GM10847 (cell line): ENCODE measurements around the gene ARHGEF16.

Experiments used
- POLR2A ChIP-seq: IDR thresholded peaks from 2 replicates; pipeline ENCODE4 v1.6.1; 2011; ENCODE audit not compliant: insufficient read length; ENCODE audit errors: extremely low read depth

ARHGEF16 gene

DNA sequence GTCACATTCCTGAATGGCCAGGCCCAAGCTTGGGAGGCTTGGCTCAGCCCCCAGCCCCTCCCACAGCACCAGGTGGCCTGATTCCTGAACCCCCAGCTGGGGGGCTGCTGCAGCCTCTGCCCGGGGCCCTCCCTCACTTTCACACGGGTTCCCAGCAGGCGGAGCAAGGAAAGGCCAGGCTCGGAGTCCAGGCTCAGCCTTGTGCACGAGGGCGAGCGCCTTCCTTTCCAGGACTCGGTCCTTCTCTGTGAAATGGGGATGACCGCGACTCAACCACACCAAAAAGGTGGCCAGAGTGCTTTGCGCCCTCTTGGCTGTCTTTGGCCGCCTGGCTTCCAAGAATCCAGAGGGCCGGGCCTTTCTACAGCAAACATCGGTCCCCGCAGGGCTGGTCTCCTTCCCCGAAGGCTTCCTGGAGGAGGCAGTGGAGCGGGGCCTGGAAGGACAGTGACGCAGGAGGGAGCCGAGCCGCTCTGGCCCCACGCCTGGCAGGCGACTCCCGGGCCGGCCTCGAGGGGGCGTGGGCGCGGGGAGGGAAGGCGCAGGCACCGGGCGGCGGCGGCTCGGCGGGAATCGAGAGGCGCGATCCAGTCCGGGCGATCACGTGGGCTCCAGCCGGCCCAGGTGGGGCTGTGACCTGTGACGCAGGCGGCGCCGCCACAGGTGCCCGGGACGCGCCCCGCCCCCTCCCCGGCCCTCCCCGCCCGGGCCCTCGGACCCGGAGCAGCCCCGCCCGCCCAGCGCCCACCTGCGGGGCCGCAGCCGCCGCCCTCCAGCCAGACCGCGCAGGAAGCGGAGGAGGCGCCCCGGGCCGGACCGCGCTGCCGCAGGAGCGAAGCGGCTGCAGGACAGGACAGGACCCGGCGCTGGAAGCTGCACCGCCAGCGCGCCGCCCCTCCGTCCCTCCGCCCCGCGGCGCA lies at the start of gene ARHGEF16:
Gene ARHGEF16, plus strand, starts transcription at position 775 of the 920 bp plus-strand sequence. CDS start 8,420 bp downstream, outside the sequence.
- TF ChIP-seq POLR2A = no peak

DNA sequence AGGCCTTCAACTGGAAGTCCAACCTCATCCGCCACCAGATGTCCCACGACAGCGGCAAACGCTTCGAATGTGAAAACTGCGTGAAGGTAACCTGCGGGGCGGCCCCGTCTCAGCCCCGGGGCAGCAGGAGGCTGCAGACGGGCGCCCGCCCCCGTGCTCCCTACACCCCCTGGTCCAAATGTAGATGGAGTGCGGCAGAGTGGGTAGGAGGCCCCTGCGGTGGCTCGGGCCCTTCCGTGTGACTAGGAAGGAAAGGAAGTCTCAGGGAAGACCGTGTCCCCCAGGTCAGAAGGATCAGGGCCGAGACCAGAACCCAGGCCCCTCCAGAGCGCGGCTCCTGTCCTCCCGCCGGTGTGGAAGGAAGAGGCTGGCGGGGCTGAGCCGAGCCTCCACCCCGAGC lies 49.7 kb upstream of the ARHGEF16 start:
- TF ChIP-seq POLR2A = no peak

- no peak for TF ChIP-seq POLR2A
Observed at GRCh38 chr1:3405491-3405890, 49.0 kb upstream of the ARHGEF16 start.

- TF ChIP-seq POLR2A = no peak
Observed at GRCh38 chr1:3405974-3406867, 48.2 kb upstream of the ARHGEF16 start.

DNA sequence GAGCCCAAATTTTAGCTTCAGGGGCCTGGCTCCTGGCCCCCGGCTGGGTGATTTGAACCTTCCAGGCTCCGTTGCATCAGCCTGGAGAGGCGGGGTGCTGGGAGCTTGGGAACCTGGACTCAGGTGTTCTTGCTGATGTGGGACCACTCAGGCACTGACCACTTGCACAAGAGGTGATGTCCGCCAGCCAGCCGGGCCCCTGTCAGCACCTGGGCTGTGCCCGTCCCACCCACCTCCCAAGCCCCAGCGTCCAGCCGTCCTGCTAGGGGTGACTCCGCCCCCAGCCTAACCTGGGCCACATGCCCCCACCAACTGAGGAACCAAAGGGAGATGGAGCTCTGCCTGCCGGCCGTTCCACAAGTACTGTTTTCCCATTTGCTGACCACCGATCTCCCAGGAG lies 47.4 kb upstream of the ARHGEF16 start:
- no peak for TF ChIP-seq POLR2A

GRCh38 chr1:3408751-3409266 lies 45.7 kb upstream of the ARHGEF16 start:
- TF ChIP-seq POLR2A = no peak

DNA sequence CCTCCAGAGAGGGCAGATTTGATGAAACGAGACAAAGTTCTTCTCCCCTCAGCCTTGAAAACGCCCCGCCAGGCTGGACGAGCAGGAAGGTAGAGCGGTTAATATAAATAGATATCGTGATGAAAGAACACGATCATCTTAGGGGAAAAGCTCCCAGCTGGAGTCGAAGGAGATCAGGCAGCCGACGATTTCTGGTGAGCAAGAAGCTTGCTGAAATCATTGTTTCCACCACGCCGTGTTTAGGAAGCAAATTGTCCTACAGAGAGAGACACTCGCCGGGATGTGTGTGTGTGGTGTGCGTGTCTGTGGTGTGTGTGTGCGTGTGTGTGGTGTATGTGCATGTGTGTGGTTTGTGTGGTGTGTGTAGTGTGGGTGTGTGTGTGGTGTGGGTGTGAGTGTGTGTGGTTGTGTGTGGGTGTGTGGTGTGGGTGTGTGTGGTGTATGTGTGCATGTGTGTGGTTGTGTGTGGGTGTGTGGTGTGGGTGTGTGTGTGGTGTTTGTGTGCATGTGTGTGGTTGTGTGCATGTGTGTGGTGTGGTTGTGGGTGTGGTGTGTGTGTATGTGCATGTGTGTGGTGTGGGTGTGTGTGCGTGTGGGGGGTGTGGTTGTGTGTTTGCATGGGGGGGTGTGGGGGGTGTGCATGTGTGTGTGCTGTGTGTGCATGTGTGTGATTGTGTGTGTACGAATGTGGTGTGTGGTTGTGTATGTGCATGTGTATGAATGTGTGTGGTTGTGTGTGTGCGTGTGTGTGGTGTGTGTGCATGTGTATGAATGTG lies 44.9 kb upstream of the ARHGEF16 start:
- TF ChIP-seq POLR2A = no peak

DNA sequence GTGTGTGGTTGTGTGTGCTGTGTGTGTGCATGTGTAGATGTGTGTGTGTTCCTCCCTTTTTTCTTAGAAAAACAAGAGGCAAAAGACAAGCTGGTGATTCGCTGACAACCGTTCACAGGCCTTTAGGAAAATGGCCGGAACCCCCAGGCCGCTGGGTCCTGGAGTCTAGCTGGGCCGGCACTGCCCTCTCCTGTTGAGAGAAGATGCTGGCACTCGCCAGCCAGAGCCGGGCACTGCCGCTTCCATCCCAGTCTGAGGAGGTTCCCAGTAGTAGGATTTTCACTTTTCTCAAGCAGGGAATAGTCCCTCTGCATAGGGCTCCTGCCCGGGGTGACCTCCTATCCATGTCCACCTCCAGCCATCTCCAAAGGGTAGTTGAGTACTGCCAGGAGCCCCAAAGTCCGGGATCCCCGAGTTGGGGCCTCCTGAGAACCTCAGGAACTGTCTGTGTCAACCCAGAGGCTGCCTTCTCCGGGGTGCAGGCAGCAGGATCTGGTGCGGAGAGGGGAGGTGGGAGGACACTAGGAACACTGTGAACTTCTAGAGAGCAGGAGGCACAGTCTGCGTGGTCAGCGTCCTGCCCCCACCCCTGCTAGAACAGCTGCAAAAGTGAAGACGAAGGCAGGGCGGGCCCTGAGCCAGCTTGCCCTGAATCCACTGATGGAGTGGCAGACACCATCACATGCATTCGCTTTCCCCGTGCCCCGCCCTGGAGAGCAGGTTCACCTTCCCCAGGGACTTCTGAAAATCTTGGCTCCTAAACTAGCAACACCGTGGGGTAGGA lies 44.1 kb upstream of the ARHGEF16 start:
- no peak for TF ChIP-seq POLR2A

- TF ChIP-seq POLR2A = no peak
Observed at GRCh38 chr1:3411806-3412205, 42.7 kb upstream of the ARHGEF16 start.

DNA sequence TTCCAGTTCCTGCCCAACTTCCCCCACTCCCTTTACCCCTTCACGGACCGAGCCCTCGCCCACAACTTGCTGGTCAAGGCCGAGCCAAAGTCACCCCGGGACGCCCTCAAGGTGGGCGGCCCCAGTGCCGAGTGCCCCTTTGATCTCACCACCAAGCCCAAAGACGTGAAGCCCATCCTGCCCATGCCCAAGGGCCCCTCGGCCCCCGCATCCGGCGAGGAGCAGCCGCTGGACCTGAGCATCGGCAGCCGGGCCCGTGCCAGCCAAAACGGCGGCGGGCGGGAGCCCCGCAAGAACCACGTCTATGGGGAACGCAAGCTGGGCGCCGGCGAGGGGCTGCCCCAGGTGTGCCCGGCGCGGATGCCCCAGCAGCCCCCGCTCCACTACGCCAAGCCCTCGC lies 42.1 kb upstream of the ARHGEF16 start:
- TF ChIP-seq POLR2A = no peak

GRCh38 chr1:3413975-3414710 lies 40.3 kb upstream of the ARHGEF16 start:
- no peak for TF ChIP-seq POLR2A

DNA sequence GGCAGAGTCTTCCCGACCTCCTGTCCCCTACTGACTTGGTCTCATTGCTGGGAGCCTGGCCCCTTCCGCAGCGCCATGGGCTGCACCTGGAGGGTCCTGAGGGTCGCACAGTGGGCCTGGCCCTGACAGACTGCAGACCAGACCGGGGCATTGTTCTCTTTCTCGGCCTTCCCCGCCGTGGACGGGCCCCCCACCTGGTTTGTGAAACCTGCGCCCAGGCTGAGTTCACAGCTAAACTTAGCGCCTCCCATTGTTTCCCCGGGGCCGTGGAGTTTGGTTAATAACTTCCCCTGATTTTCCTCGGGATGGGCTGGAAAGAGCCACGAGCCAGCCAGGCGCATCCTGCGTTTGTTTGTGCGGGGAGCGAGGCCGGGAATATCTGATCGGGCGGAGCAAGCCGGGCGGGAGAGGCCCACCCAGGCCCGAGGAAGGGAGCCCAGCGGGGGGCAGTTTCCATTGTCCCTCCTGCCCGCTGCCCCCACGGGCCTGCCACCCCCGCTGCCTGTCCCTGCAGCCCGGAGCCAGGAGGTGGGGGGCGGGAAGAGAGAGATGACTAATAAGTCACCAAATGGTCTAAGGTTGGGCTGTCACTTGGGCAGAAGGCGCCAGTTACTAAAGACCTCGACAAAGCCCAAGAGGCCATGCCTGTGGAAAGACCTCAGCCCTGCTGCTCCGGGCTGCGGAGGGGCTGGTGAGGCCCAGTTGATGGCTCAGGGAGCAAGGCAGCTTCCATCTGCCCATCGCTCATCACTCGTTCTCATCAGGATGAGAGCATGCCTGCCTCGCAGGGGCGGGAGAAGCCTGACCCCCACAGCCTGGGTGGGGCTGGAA lies 39.0 kb upstream of the ARHGEF16 start:
- TF ChIP-seq POLR2A = no peak

DNA sequence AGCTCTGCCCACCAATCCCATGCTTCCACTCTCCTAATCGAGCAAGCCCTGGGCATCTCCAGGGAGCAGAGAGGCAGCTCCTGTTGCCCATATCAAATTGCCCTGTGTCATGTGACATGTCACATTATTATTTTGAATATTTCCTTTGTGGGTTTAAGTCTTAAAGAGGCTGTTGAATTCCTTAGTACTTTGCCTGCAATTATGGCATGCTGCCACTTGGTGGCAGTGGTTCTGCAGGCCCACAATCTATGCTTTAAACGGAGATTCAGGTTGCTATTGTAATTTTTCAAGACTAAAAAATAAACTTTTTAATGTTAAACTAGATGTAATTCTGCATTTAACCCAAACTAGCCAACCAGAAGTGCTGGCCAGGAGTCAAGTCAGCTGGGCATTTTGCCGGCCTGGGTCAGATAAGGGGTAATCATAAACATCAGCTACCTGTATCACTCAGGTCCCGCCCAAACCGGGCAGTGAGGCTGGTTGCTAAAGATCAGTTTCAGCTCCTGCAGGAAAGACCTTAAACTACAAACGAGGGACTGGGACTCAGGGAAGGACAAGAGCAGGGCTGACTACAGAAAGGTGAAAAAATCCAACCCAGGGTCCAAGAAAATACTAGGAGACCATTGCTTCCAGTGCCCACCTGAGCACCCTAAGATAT lies 37.3 kb upstream of the ARHGEF16 start:
- no peak for TF ChIP-seq POLR2A
